Activated CD4-positive, alpha-beta T cell treated with anti-CD3 and anti-CD28 coated beads, Interleukin-2, amount 10 ng/mL, durations not matched to agents 24 days and 14 days (primary cell): ENCODE data around the gene ALDH1L1. TPM values are rescaled to one million over a fixed set of nuclear protein-coding genes. Genes with fewer than 3 reads are reported as not detected.

ENCODE experiments used
- DNase-seq: peaks from one replicate; pipeline ENCODE4 v3.0.0; 2022
- H3K27ac Mint-ChIP-seq: one replicate; pipeline ENCODE4 v1.8.0; 2022; ENCODE audit warnings: mild to moderate bottlenecking, mixed read lengths
- H3K27me3 Mint-ChIP-seq: one replicate; pipeline ENCODE4 v1.8.0; 2022; ENCODE audit warnings: mixed read lengths
- H3K36me3 Mint-ChIP-seq: one replicate; pipeline ENCODE4 v1.8.0; 2022; ENCODE audit warnings: low read depth, mild to moderate bottlenecking, mixed read lengths
- H3K4me1 Mint-ChIP-seq: one replicate; pipeline ENCODE4 v1.8.0; 2021; ENCODE audit warnings: mixed read lengths
- H3K4me3 Mint-ChIP-seq: one replicate; pipeline ENCODE4 v1.8.0; 2022; ENCODE audit warnings: mild to moderate bottlenecking, moderate library complexity, mixed read lengths
- H3K9me3 Mint-ChIP-seq: one replicate; pipeline ENCODE4 v1.8.0; 2021; ENCODE audit warnings: mixed read lengths
- intact Hi-C: fragments of 100-400 bp; cut with micrococcal nuclease; formaldehyde crosslinking; loops from one replicate; pipeline ENCODE4 v1.15.1; 2023
- total RNA-seq: library from RNA; stranded (reverse); gene quantifications from 2 replicates; pipeline ENCODE4 v1.2.3, GENCODE V29; 2022

ALDH1L1 gene
- total RNA-seq, 1 donor from 2014 or later, result not detected

GRCh38 chr3:126155280-126155640 lies 25.1 kb downstream of the ALDH1L1 start:
- Mint-ChIP-seq H3K9me3 (no peaks in the 10 kb centered on the region), H3K36me3 (no peaks in the 10 kb centered on the region), H3K4me1 (no peaks in the 10 kb centered on the region), H3K27ac (no peak overlapping the region), H3K27me3 (no peaks in the 10 kb centered on the region), H3K4me3 (no peak overlapping the region)
- DNase-seq, result no peak
- intact Hi-C loops, result no loop called here

- Mint-ChIP-seq H3K36me3 (no peaks in the 10 kb centered on the region), H3K4me3 (no peak overlapping the region), H3K4me1 (no peaks in the 10 kb centered on the region), H3K27ac (no peak overlapping the region), H3K9me3 (no peaks in the 10 kb centered on the region), H3K27me3 (no peaks in the 10 kb centered on the region)
- intact Hi-C loops, result no loop called here
- peak; percentile 46 for DNase-seq
These were observed 25.8 kb downstream of the ALDH1L1 start for GRCh38 chr3:126154391-126155279.

GRCh38 chr3:126153695-126154360 lies 26.6 kb downstream of the ALDH1L1 start:
- intact Hi-C loops, result no loop called here
- peak; percentile 46 for DNase-seq
- H3K27me3 Mint-ChIP-seq, result no peaks in the 10 kb centered on the region

GRCh38 chr3:126152901-126153694 lies 27.3 kb downstream of the ALDH1L1 start:
- Mint-ChIP-seq H3K9me3 (no peaks in the 10 kb centered on the region), H3K27ac (no peak overlapping the region), H3K36me3 (no peaks in the 10 kb centered on the region), H3K4me3 (no peak overlapping the region), H3K27me3 (no peaks in the 10 kb centered on the region), H3K4me1 (no peaks in the 10 kb centered on the region)
- intact Hi-C loops, result no loop called here
- DNase-seq, result no peak

More at GRCh38 chr3:126153695-126154360, 26.6 kb downstream of the ALDH1L1 start:
- Mint-ChIP-seq H3K36me3 (no peaks in the 10 kb centered on the region), H3K4me1 (no peaks in the 10 kb centered on the region), H3K27ac (no peak overlapping the region), H3K4me3 (no peak overlapping the region), H3K9me3 (no peaks in the 10 kb centered on the region)

GRCh38 chr3:126152458-126152857 lies 27.9 kb downstream of the ALDH1L1 start:
- no peak for DNase-seq
- H3K4me1 Mint-ChIP-seq, result no peaks in the 10 kb centered on the region
- H3K27me3 Mint-ChIP-seq, result no peaks in the 10 kb centered on the region
- intact Hi-C loops, result no loop called here
- no peaks in the 10 kb centered on the region for H3K9me3 Mint-ChIP-seq
- no peaks in the 10 kb centered on the region for H3K36me3 Mint-ChIP-seq
- H3K4me3 Mint-ChIP-seq, result no peak overlapping the region
- H3K27ac Mint-ChIP-seq, result no peak overlapping the region

- Mint-ChIP-seq H3K9me3 (no peaks in the 10 kb centered on the region), H3K27me3 (no peaks in the 10 kb centered on the region), H3K4me3 (no peak overlapping the region), H3K4me1 (no peaks in the 10 kb centered on the region), H3K36me3 (no peaks in the 10 kb centered on the region), H3K27ac (no peak overlapping the region)
- no peak for DNase-seq
- intact Hi-C loops, result no loop called here
These were observed 28.7 kb downstream of the ALDH1L1 start for GRCh38 chr3:126151562-126152302.

- intact Hi-C loops, result no loop called here
- DNase-seq, result no peak
- no peaks in the 10 kb centered on the region for H3K27me3 Mint-ChIP-seq
- H3K4me3 Mint-ChIP-seq, result no peak overlapping the region
- no peak overlapping the region for H3K27ac Mint-ChIP-seq
- no peaks in the 10 kb centered on the region for H3K4me1 Mint-ChIP-seq
- no peaks in the 10 kb centered on the region for H3K36me3 Mint-ChIP-seq
- no peaks in the 10 kb centered on the region for H3K9me3 Mint-ChIP-seq
These were observed 30.3 kb downstream of the ALDH1L1 start for GRCh38 chr3:126149960-126150515.

GRCh38 chr3:126149256-126149902 lies 31.0 kb downstream of the ALDH1L1 start:
- H3K27ac Mint-ChIP-seq, result no peak overlapping the region
- intact Hi-C loops, result no loop called here
- no peak overlapping the region for H3K4me3 Mint-ChIP-seq
- no peaks in the 10 kb centered on the region for H3K4me1 Mint-ChIP-seq
- no peaks in the 10 kb centered on the region for H3K36me3 Mint-ChIP-seq
- no peak for DNase-seq
- H3K27me3 Mint-ChIP-seq, result peaks cover 5% of the 10 kb centered on the region
- H3K9me3 Mint-ChIP-seq, result no peaks in the 10 kb centered on the region

- H3K36me3 Mint-ChIP-seq, result no peaks in the 10 kb centered on the region
- intact Hi-C loops, result no loop called here
- H3K27me3 Mint-ChIP-seq, result peaks cover 12% of the 10 kb centered on the region
- no peaks in the 10 kb centered on the region for H3K9me3 Mint-ChIP-seq
- H3K4me3 Mint-ChIP-seq, result no peak overlapping the region
- H3K4me1 Mint-ChIP-seq, result no peaks in the 10 kb centered on the region
- no peak overlapping the region for H3K27ac Mint-ChIP-seq
- DNase-seq, result peak; percentile 36
These were observed 32.3 kb downstream of the ALDH1L1 start for GRCh38 chr3:126147932-126148683.

- peaks cover 16% of the 10 kb centered on the region for H3K27me3 Mint-ChIP-seq
- no peaks in the 10 kb centered on the region for H3K9me3 Mint-ChIP-seq
- peak; percentile 42 for DNase-seq
- H3K36me3 Mint-ChIP-seq, result no peaks in the 10 kb centered on the region
- no peaks in the 10 kb centered on the region for H3K4me1 Mint-ChIP-seq
- intact Hi-C loops, result no loop called here
- H3K27ac Mint-ChIP-seq, result no peak overlapping the region
- no peak overlapping the region for H3K4me3 Mint-ChIP-seq
These were observed 33.0 kb downstream of the ALDH1L1 start for GRCh38 chr3:126147147-126147931.

- peak; percentile 53 for DNase-seq
- Mint-ChIP-seq H3K36me3 (no peaks in the 10 kb centered on the region), H3K4me1 (no peaks in the 10 kb centered on the region), H3K27ac (no peak overlapping the region), H3K4me3 (no peak overlapping the region), H3K27me3 (peaks cover 23% of the 10 kb centered on the region), H3K9me3 (no peaks in the 10 kb centered on the region)
- intact Hi-C loops, result no loop called here
These were observed 33.8 kb downstream of the ALDH1L1 start for GRCh38 chr3:126146525-126147146.
